GM12878 (cell line): Measurements from ENCODE around the gene STXBP3. TPM values are rescaled to one million over a fixed set of nuclear protein-coding genes. Genes with fewer than 3 reads are reported as not detected.

Experiments used
- ATAC-seq: fragments of 200-7000 bp; cut with Tn5 transposase; 3 replicates; pipeline ENCODE4 v1.9.1; 2020; ENCODE audit warnings: mild to moderate bottlenecking, moderate library complexity
- BruUV-seq: library from RNA; stranded (reverse); fragments of 400-500 nt; replicated peaks from 2 replicates; lab custom pipeline; 2021; lab: Mats Ljungman, UMichigan
- CTCF ChIA-PET: fragments of 300-600 bp; sonication (Branson Sonifier 250); formaldehyde crosslinking; extraction: SDS; loops from one replicate; lab custom pipeline; 2021; ENCODE audit warnings: inconsistent platforms; lab: Yijun Ruan, JAX
- POLR2A ChIA-PET: fragments of 350-600 bp; formaldehyde crosslinking; extraction: SDS; loops from one replicate; lab custom pipeline; 2021; ENCODE audit warnings: inconsistent platforms; lab: Charles Lee
- RAD21 ChIA-PET: fragments of 300-600 bp; sonication (Branson Sonifier 250); formaldehyde crosslinking; loops from one replicate; lab custom pipeline; 2023; ENCODE audit warnings: antibody characterized with exemption; ENCODE audit not compliant: unreplicated experiment; lab: Charles Lee
- SMC1A ChIA-PET: fragments of 300-600 bp; sonication (Branson Sonifier 250); formaldehyde crosslinking; loops from one replicate; lab custom pipeline; 2023; ENCODE audit not compliant: unreplicated experiment, uncharacterized antibody; lab: Charles Lee
- DNase-seq: peaks from one replicate; pipeline ENCODE4 v3.0.0-alpha.2; 2011; ENCODE audit warnings: low read depth, low spot score
- FAIRE-seq: peaks from 3 replicates; lab custom pipeline; 2011; peaks lifted over from hg19 to GRCh38; lab: Jason Lieb, UNC
- H2AFZ ChIP-seq: 2 replicates; pipeline ENCODE4 v1.6.0; 2011; ENCODE audit warnings: low read depth, low read length, control low read depth; ENCODE audit not compliant: control insufficient read depth
- H3K27ac ChIP-seq: 2 replicates; pipeline ENCODE4 v1.5.1; 2011; ENCODE audit warnings: control low read depth; ENCODE audit not compliant: control insufficient read depth, insufficient read depth
- H3K27me3 ChIP-seq, 2 experiments: replicated peaks in 1 of 2; 2 replicates each; pipeline versions ENCODE4 v1.6.0 to v1.6.1; 2011; ENCODE audit warnings: low read length in 1 of 2; ENCODE audit not compliant: control insufficient read depth in 2 of 2, insufficient read depth in 2 of 2
- H3K36me3 ChIP-seq, 2 experiments: 2 replicates each; pipeline ENCODE4 v1.5.1; 2011; ENCODE audit warnings: low read length in 1 of 2; ENCODE audit not compliant: control insufficient read depth in 2 of 2, insufficient read depth in 2 of 2
- H3K4me1 ChIP-seq: 2 replicates; pipeline ENCODE4 v1.6.1; 2011; ENCODE audit warnings: mild to moderate bottlenecking, low read length, moderate library complexity, mixed read lengths; ENCODE audit not compliant: control insufficient read depth, insufficient read depth
- H3K4me2 ChIP-seq: 2 replicates; pipeline ENCODE4 v1.6.0; 2011; ENCODE audit warnings: control low read depth; ENCODE audit not compliant: control insufficient read depth, insufficient read depth
- H3K4me3 ChIP-seq: fragments of 200-600 bp; sonication (generic); 2 replicates; pipeline ENCODE4 v1.5.1; 2016
- H3K79me2 ChIP-seq: 2 replicates; pipeline ENCODE4 v1.6.0; 2011; ENCODE audit warnings: low read length; ENCODE audit not compliant: control insufficient read depth, insufficient read depth
- H3K9ac ChIP-seq: 2 replicates; pipeline ENCODE4 v1.8.0; 2011; ENCODE audit warnings: low read length, control low read depth, mixed read lengths; ENCODE audit not compliant: control insufficient read depth, insufficient read depth
- H3K9me3 ChIP-seq: replicated peaks from 3 replicates; pipeline ENCODE4 v1.5.1; 2011; ENCODE audit warnings: mild to moderate bottlenecking, low read length; ENCODE audit not compliant: control insufficient read depth, insufficient read depth
- H4K20me1 ChIP-seq: 2 replicates; pipeline ENCODE4 v1.6.0; 2011; ENCODE audit not compliant: control insufficient read depth, insufficient read depth
- BHLHE40 ChIP-seq, 2 experiments: fragments of 450-650 bp in 1 of 2; IDR thresholded peaks; 2 replicates each; pipeline ENCODE4 v1.6.1; 2011 to 2017; ENCODE audit warnings: low read depth in 2 of 2, borderline replicate concordance in 1 of 2, improper control_type of control experiment in 1 of 2, low read length in 1 of 2, mild to moderate bottlenecking in 1 of 2
- CBX3 ChIP-seq: fragments of 200-600 bp; sonication (generic); IDR thresholded peaks from 2 replicates; pipeline ENCODE4 v1.6.1; 2016; ENCODE audit warnings: low read depth, borderline replicate concordance
- CHD4 ChIP-seq: fragments of 200-600 bp; sonication (generic); IDR thresholded peaks from 2 replicates; pipeline ENCODE4 v1.6.1; 2016; ENCODE audit warnings: mild to moderate bottlenecking
- IRF4 ChIP-seq: IDR thresholded peaks from 2 replicates; pipeline ENCODE4 v1.6.1; 2011; ENCODE audit warnings: low read depth, low read length
- MLLT1 ChIP-seq: fragments of 450-650 bp; IDR thresholded peaks from 2 replicates; pipeline ENCODE4 v1.6.1; 2016; ENCODE audit warnings: mild to moderate bottlenecking
- MTA2 ChIP-seq: fragments of 450-650 bp; IDR thresholded peaks from 2 replicates; pipeline ENCODE4 v1.6.1; 2016; ENCODE audit warnings: low read depth, mild to moderate bottlenecking, moderate library complexity
- NFXL1 ChIP-seq: fragments of 450-650 bp; IDR thresholded peaks from 2 replicates; pipeline ENCODE4 v1.6.1; 2017; ENCODE audit warnings: antibody characterized with exemption, mild to moderate bottlenecking, borderline replicate concordance
- PAX5 ChIP-seq: IDR thresholded peaks from 2 replicates; pipeline ENCODE4 v1.6.1; 2011; ENCODE audit warnings: low read depth, low read length, borderline replicate concordance
- RB1 ChIP-seq: fragments of 450-650 bp; formaldehyde crosslinking; IDR thresholded peaks from 2 replicates; pipeline ENCODE4 v1.6.1; 2017; ENCODE audit warnings: mild to moderate bottlenecking, borderline replicate concordance
- SIX5 ChIP-seq: IDR thresholded peaks from 2 replicates; pipeline ENCODE4 v1.6.1; 2011; ENCODE audit warnings: mild to moderate bottlenecking, low read depth, low read length, moderate library complexity; ENCODE audit not compliant: severe bottlenecking
- SMC3 ChIP-seq: IDR thresholded peaks from 2 replicates; pipeline ENCODE4 v1.6.1; 2011; ENCODE audit warnings: low read length, improper control_type of control experiment, borderline replicate concordance
- SP1 ChIP-seq: IDR thresholded peaks from one replicate; pipeline ENCODE4 v1.6.1; 2011; ENCODE audit warnings: low read depth, low read length
- SRF ChIP-seq, 2 experiments: IDR thresholded peaks; 2 replicates each; pipeline ENCODE4 v1.6.1; 2011; ENCODE audit warnings: low read depth in 2 of 2, low read length in 2 of 2, mild to moderate bottlenecking in 1 of 2, moderate library complexity in 1 of 2
- SUPT20H ChIP-seq: IDR thresholded peaks from 2 replicates; pipeline ENCODE4 v1.6.1; 2011; ENCODE audit warnings: low read depth, mild to moderate bottlenecking, low read length, moderate library complexity, borderline replicate concordance; ENCODE audit not compliant: control insufficient read depth
- ZBED1 ChIP-seq: IDR thresholded peaks from 2 replicates; pipeline ENCODE4 v1.6.1; 2016; ENCODE audit warnings: borderline replicate concordance
- ZNF687 ChIP-seq: fragments of 450-650 bp; IDR thresholded peaks from 2 replicates; pipeline ENCODE4 v1.6.1; 2017; ENCODE audit warnings: mild to moderate bottlenecking, moderate library complexity
- WGBS: methylation state at CpG from one replicate; pipeline ENCODE4 v1.1.6; 2016; ENCODE audit warnings: low lambda C conversion rate; ENCODE audit not compliant: insufficient replicate concordance, insufficient coverage; ENCODE audit errors: missing lambda C conversion rate; 5-methylcytosine and 5-hydroxymethylcytosine counted together
- in situ Hi-C: fragments of 300-500 bp; cut with MboI; formaldehyde crosslinking; loops from 9 replicates; pipeline ENCODE4 v1.14.3; 2018; ENCODE audit warnings: mixed read lengths
- intact Hi-C: fragments of 100-400 bp; cut with micrococcal nuclease; formaldehyde crosslinking; loops from one replicate; pipeline ENCODE4 v1.14.2; 2022; ENCODE audit not compliant: unreplicated experiment
- polyA plus RNA-seq, 11 experiments: library from polyadenylated mRNA; depleted of rRNA in 4 of 11; unstranded in 6 of 11; stranded (reverse) in 5 of 11; fragments of >200 nt; fragmentation: Nextera tagmentation in 4 of 11; fragmentation: Illumina TruSeq in 1 of 11; extraction: Ambion mirVana in 4 of 11; extraction: Trizol in 1 of 11; gene quantifications; 1 replicate in 1 of 11; 2 replicates in 10 of 11; pipeline versions ENCODE4 v1.2.1 to v1.2.3, GENCODE V29; 2011 to 2016; ENCODE audit warnings: inconsistent platforms in 2 of 11, missing spikeins in 2 of 11, low read depth in 1 of 11
- total RNA-seq, 4 experiments: library from RNA; depleted of rRNA in 3 of 4; stranded (reverse); fragments of >200 nt in 3 of 4; fragmentation: Illumina TruSeq in 1 of 4; extraction: Trizol in 1 of 4; gene quantifications; 2 replicates each; pipeline versions ENCODE4 v1.2.1 to v1.2.3, GENCODE V29; 2013 to 2021

The STXBP3 gene
- total and polyA plus RNA-seq, 10 of the 15 experiments (the other 5 are each of a cell fraction or from before 2014, with no cell fraction given) = 19.6 to 35.1 (median 27.3) TPM

- Histone ChIP-seq H3K4me2 (no peak overlapping the region), H3K9ac (no peak overlapping the region), H3K4me3 (no peak overlapping the region), H3K27ac (no peak overlapping the region), H2AFZ (no peak overlapping the region), H3K9me3 (no peaks in the 10 kb centered on the region), H4K20me1 (no peaks in the 10 kb centered on the region), H3K4me1 (no peaks in the 10 kb centered on the region), H3K79me2 (no peaks in the 10 kb centered on the region), H3K36me3 (no peaks in the 10 kb centered on the region), H3K27me3 (no peaks in the 10 kb centered on the region)
- ATAC-seq = peak; percentile 23; the same call in 2 of the 3 replicates
- SMC1A ChIA-PET = interaction anchor here (1.4 to 7.0 kb wide), 4 partner anchors 10 to 285 kb away, joined by 3 to 118 read pairs (median 20); a partner anchor contains a TSS
- CTCF ChIA-PET = interaction anchor here (0.6 to 9.1 kb wide), 15 partner anchors 11 to 465 kb away, joined by 3 to 323 read pairs (median 4); a partner anchor contains a TSS
- 63% methylated on average over 3 of the region's 3 CpGs for WGBS
- no peak for FAIRE-seq
- RAD21 ChIA-PET = interaction anchor here (1.6 to 6.7 kb wide), 4 partner anchors 71 to 286 kb away, joined by 6 to 92 read pairs (median 10); partner anchors contain the start of gene PRPF38B
- TF ChIP-seq CBX3 (no peak), NFXL1 (no peak), RB1 (no peak), ZNF687 (no peak), MLLT1 (no peak), CHD4 (no peak), SUPT20H (no peak), SMC3 (no peak), SP1 (no peak), MTA2 (no peak), BHLHE40 (IDR thresholded peaks at IDR 0.05; ENCODE audit: borderline replicate concordance in 1 of 2, low read depth in 2 of 2, low read length in 1 of 2) (no peak), IRF4 (no peak), PAX5 (no peak), SRF (IDR thresholded peaks at IDR 0.05; ENCODE audit: low read depth in 2 of 2, low read length in 2 of 2) (no peak), ZBED1 (no peak), SIX5 (no peak)
- POLR2A ChIA-PET = interaction anchor here (0.6 to 1.2 kb wide), 5 partner anchors 24 to 214 kb away, joined by 3 to 9 read pairs (median 3); no protein-coding TSS in a partner anchor
- no peak for DNase-seq
- intact Hi-C loops = loop anchor here (5.0 kb wide), 1 partner anchor 51 kb away; the partner anchor contains the start of gene GPSM2
- no TSS peak for BruUV-seq
- in situ Hi-C loops = no loop called here
Measured at GRCh38 chr1:108826081-108826635, 79.7 kb downstream of the STXBP3 start.
